Measurements from ENCODE around the gene IFNA6. TPM values are rescaled to one million over a fixed set of nuclear protein-coding genes. Genes with fewer than 3 reads are reported as not detected.

The IFNA6 gene
- total RNA-seq, 1 donor from 2014 or later: not detected

- no peak for DNase-seq (ENCODE audit: low spot score)
Observed at GRCh38 chr9:21331676-21332402, 18.8 kb downstream of the IFNA6 start.

GRCh38 chr9:21326526-21327139 is 24.1 kb downstream of the IFNA6 start:
- no peak for DNase-seq (ENCODE audit: low spot score)

- no peak for DNase-seq (ENCODE audit: low spot score)
Observed at GRCh38 chr9:21324047-21324446, 26.6 kb downstream of the IFNA6 start.

GRCh38 chr9:21322911-21323461 is 27.7 kb downstream of the IFNA6 start:
- DNase-seq (ENCODE audit: low spot score): no peak

- no peak for DNase-seq (ENCODE audit: low spot score)
Observed at GRCh38 chr9:21320465-21320864, 30.2 kb downstream of the IFNA6 start.

GRCh38 chr9:21317956-21318923 is 32.4 kb downstream of the IFNA6 start:
- peak; percentile 29 for DNase-seq (ENCODE audit: low spot score)

- DNase-seq (ENCODE audit: low spot score): no peak
Observed at GRCh38 chr9:21316860-21317259, 33.8 kb downstream of the IFNA6 start.

- no peak for DNase-seq (ENCODE audit: low spot score)
Observed at GRCh38 chr9:21316032-21316842, 34.5 kb downstream of the IFNA6 start.

GRCh38 chr9:21314152-21314551 is 36.5 kb downstream of the IFNA6 start:
- DNase-seq (ENCODE audit: low spot score): no peak

GRCh38 chr9:21311889-21312288 is 38.8 kb downstream of the IFNA6 start:
- DNase-seq (ENCODE audit: low spot score): no peak

GRCh38 chr9:21305213-21305612 is 45.5 kb downstream of the IFNA6 start, which contains the start of gene IFNA5:
IFNA5 (minus strand) TSS chr9:21305313; CDS start chr9:21305256, 57 bp downstream.
- no peak for DNase-seq (ENCODE audit: low spot score)

Other genes starting within 250 kb of the IFNA6 start
- gene IFNW1, start 209.1 kb downstream of the IFNA6 start, total RNA-seq: not detected
- gene IFNA21, start 184.2 kb downstream of the IFNA6 start, total RNA-seq: not detected
- not detected for gene IFNA4, start 163.3 kb downstream of the IFNA6 start, total RNA-seq
- gene IFNA7, start 148.7 kb downstream of the IFNA6 start, total RNA-seq: not detected
- not detected for gene IFNA10, start 143.7 kb downstream of the IFNA6 start, total RNA-seq
- gene IFNA16, start 133.6 kb downstream of the IFNA6 start, total RNA-seq: not detected
- not detected for gene IFNA17, start 122.7 kb downstream of the IFNA6 start, total RNA-seq
- gene IFNA14, start 110.9 kb downstream of the IFNA6 start, total RNA-seq: not detected
- gene IFNA5, start 45.6 kb downstream of the IFNA6 start, total RNA-seq: not detected
- gene KLHL9, start 15.5 kb downstream of the IFNA6 start, total RNA-seq: 25.0 TPM
- gene IFNA13, start 17.2 kb upstream of the IFNA6 start, total RNA-seq: not detected
- not detected for gene IFNA2, start 34.5 kb upstream of the IFNA6 start, total RNA-seq
- gene IFNA8, start 58.2 kb upstream of the IFNA6 start, total RNA-seq: not detected
- gene IFNA1, start 89.6 kb upstream of the IFNA6 start, total RNA-seq: not detected
- 0.23 TPM for gene IFNE, start 131.4 kb upstream of the IFNA6 start, total RNA-seq